ENCODE measurements around the gene ANO2.

DNA sequence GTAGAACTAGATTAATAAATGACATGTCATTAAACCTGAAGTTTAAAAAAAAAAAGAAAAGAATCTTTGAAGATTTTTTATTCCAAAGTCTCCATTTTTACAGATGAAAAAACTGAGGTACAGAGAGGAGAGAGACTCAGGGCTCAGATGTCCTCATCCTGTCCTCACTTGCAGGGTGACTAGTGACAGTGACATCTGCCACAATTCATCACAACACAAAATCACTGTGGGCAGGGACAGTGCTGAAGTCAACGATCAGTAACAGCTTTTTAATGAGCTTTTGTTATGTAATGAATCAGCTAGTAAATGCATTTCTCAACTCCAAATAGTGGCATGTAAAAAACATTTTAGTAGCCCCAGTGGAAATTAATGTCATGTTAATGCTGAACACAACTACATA, 374.6 kb downstream of the ANO2 start:
- TF ChIP-seq, protein P1, sequence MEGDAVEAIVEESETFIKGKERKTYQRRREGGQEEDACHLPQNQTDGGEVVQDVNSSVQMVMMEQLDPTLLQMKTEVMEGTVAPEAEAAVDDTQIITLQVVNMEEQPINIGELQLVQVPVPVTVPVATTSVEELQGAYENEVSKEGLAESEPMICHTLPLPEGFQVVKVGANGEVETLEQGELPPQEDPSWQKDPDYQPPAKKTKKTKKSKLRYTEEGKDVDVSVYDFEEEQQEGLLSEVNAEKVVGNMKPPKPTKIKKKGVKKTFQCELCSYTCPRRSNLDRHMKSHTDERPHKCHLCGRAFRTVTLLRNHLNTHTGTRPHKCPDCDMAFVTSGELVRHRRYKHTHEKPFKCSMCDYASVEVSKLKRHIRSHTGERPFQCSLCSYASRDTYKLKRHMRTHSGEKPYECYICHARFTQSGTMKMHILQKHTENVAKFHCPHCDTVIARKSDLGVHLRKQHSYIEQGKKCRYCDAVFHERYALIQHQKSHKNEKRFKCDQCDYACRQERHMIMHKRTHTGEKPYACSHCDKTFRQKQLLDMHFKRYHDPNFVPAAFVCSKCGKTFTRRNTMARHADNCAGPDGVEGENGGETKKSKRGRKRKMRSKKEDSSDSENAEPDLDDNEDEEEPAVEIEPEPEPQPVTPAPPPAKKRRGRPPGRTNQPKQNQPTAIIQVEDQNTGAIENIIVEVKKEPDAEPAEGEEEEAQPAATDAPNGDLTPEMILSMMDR (conservative IDR thresholded peaks at IDR 0.05; ENCODE audit: low read depth, low read length) = no peak
- no peak for TF ChIP-seq EZH2phosphoT487 (IDR thresholded peaks at IDR 0.05; ENCODE audit: borderline replicate concordance, low read length)
- TF ChIP-seq EZH2 (IDR thresholded peaks at IDR 0.05; ENCODE audit: low read length, unreplicated experiment) = no peak
